H1 (cell line): ENCODE data around the gene HSDL2. TPM values are rescaled to one million over a fixed set of nuclear protein-coding genes. Genes with fewer than 3 reads are reported as not detected.

Source experiments
- CTCF ChIA-PET: fragments of 300-600 bp; sonication (Branson Sonifier 250); formaldehyde crosslinking; loops from one replicate; lab custom pipeline; 2021; ENCODE audit not compliant: partially characterized antibody; lab: Charles Lee
- POLR2A ChIA-PET: fragments of 300-600 bp; sonication (Branson Sonifier 250); formaldehyde crosslinking; loops from one replicate; lab custom pipeline; 2021; ENCODE audit warnings: inconsistent platforms; ENCODE audit not compliant: partially characterized antibody; lab: Charles Lee
- DNase-seq, 2 experiments: peaks; one replicate each; pipeline versions ENCODE4 v3.0.0 to v3.0.0-alpha.2; 2010 to 2022; ENCODE audit warnings: low spot score in 2 of 2, low read depth in 1 of 2, mixed read lengths in 1 of 2
- FAIRE-seq: peaks from 2 replicates; lab custom pipeline; 2011; peaks lifted over from hg19 to GRCh38; lab: Jason Lieb, UNC
- H2AFZ ChIP-seq: 2 replicates; pipeline ENCODE4 v1.8.1; 2012; ENCODE audit warnings: low read length, inconsistent platforms
- H2AK5ac ChIP-seq: 2 replicates; pipeline ENCODE4 v1.6.1; 2013; ENCODE audit warnings: low read depth, low read length
- H2BK120ac ChIP-seq: replicated peaks from 2 replicates; pipeline ENCODE3; 2013; ENCODE audit warnings: low read depth, low read length, inconsistent platforms
- H2BK12ac ChIP-seq: 2 replicates; pipeline ENCODE4 v1.6.1; 2013; ENCODE audit warnings: low read depth, low read length
- H2BK15ac ChIP-seq: 2 replicates; pipeline ENCODE4 v1.6.1; 2013; ENCODE audit warnings: low read length
- H2BK20ac ChIP-seq: 2 replicates; pipeline ENCODE4 v1.6.1; 2013; ENCODE audit warnings: low read length
- H2BK5ac ChIP-seq: 2 replicates; pipeline ENCODE4 v1.6.1; 2013; ENCODE audit warnings: low read depth, low read length
- H3K14ac ChIP-seq: 2 replicates; pipeline ENCODE4 v1.6.1; 2013; ENCODE audit warnings: inconsistent platforms; ENCODE audit not compliant: insufficient read length
- H3K18ac ChIP-seq: 2 replicates; pipeline ENCODE4 v1.6.1; 2013; ENCODE audit warnings: low read length; ENCODE audit errors: extremely low read depth
- H3K23ac ChIP-seq: 2 replicates; pipeline ENCODE4 v1.6.1; 2013; ENCODE audit warnings: inconsistent platforms; ENCODE audit not compliant: insufficient read length
- H3K23me2 ChIP-seq: 2 replicates; pipeline ENCODE4 v1.6.1; 2013; ENCODE audit warnings: low read depth, low read length
- H3K27ac ChIP-seq: 2 replicates; pipeline ENCODE4 v1.6.1; 2011; ENCODE audit warnings: low read depth, low read length, inconsistent platforms
- H3K27me3 ChIP-seq, 4 experiments: replicated peaks in 1 of 4; 1 replicate in 1 of 4; 2 replicates in 3 of 4; pipeline versions ENCODE4 v1.6.1 to v1.8.1; 2011 to 2013; ENCODE audit warnings: low read length in 3 of 4, mild to moderate bottlenecking in 3 of 4, inconsistent platforms in 2 of 4, mixed read lengths in 2 of 4, moderate library complexity in 1 of 4; ENCODE audit not compliant: control insufficient read depth in 3 of 4, insufficient read depth in 3 of 4; ENCODE audit errors: extremely low read depth in 1 of 4
- H3K36me3 ChIP-seq, 4 experiments: 2 replicates each; pipeline versions ENCODE4 v1.6.1 to v1.8.1; 2011 to 2013; ENCODE audit warnings: mild to moderate bottlenecking in 4 of 4, low read length in 3 of 4, moderate library complexity in 2 of 4, control low read depth in 1 of 4, inconsistent platforms in 1 of 4; ENCODE audit not compliant: insufficient read depth in 4 of 4, control insufficient read depth in 2 of 4
- H3K4ac ChIP-seq: replicated peaks from 2 replicates; pipeline ENCODE3; 2013; ENCODE audit warnings: low read length, low read depth, mixed read lengths, inconsistent platforms; ENCODE audit not compliant: insufficient read length
- H3K4me1 ChIP-seq, 4 experiments: replicated peaks in 1 of 4; 1 replicate in 1 of 4; 2 replicates in 3 of 4; pipeline versions ENCODE4 v1.6.1 to v1.8.1; 2011 to 2013; ENCODE audit warnings: low read length in 3 of 4, inconsistent platforms in 2 of 4, mixed read lengths in 1 of 4; ENCODE audit not compliant: insufficient read depth in 4 of 4, control insufficient read depth in 3 of 4
- H3K4me2 ChIP-seq, 2 experiments: 2 replicates each; pipeline versions ENCODE4 v1.6.1 to v1.8.1; 2011 to 2013; ENCODE audit warnings: low read depth in 2 of 2, low read length in 2 of 2, control low read depth in 1 of 2, inconsistent platforms in 1 of 2, mild to moderate bottlenecking in 1 of 2; ENCODE audit not compliant: insufficient read depth in 1 of 2
- H3K4me3 ChIP-seq, 4 experiments: fragments of 200-600, 300-600 bp in 1 of 4; sonication (generic), shearing (Covaris generic), sonication (Bioruptor Twin) in 1 of 4; 2 replicates each; pipeline versions ENCODE4 v1.5.1 to v1.8.1; 2011 to 2016; ENCODE audit warnings: low read length in 4 of 4, low read depth in 3 of 4, control low read depth in 2 of 4, inconsistent platforms in 2 of 4, mild to moderate bottlenecking in 2 of 4, mixed read lengths in 1 of 4, moderate library complexity in 1 of 4; ENCODE audit not compliant: insufficient read depth in 2 of 4; ENCODE audit errors: extremely low read depth in 1 of 4
- H3K56ac ChIP-seq: replicated peaks from 2 replicates; pipeline ENCODE3; 2013; ENCODE audit warnings: low read depth, mild to moderate bottlenecking, mixed read lengths, low read length, inconsistent platforms; ENCODE audit not compliant: insufficient read length
- H3K79me1 ChIP-seq: 2 replicates; pipeline ENCODE4 v1.6.1; 2013; ENCODE audit warnings: low read depth, low read length, control low read depth
- H3K79me2 ChIP-seq, 2 experiments: 2 replicates each; pipeline versions ENCODE4 v1.6.1 to v1.8.1; 2012 to 2013; ENCODE audit warnings: low read length in 2 of 2, mild to moderate bottlenecking in 2 of 2, inconsistent platforms in 1 of 2; ENCODE audit not compliant: insufficient read depth in 2 of 2, control insufficient read depth in 1 of 2
- H3K9ac ChIP-seq, 4 experiments: replicated peaks in 1 of 4; 1 replicate in 1 of 4; 2 replicates in 3 of 4; pipeline versions ENCODE4 v1.6.1 to v1.8.1; 2011 to 2013; ENCODE audit warnings: low read depth in 3 of 4, low read length in 3 of 4, control low read depth in 2 of 4, mild to moderate bottlenecking in 2 of 4, moderate library complexity in 2 of 4, inconsistent platforms in 1 of 4; ENCODE audit errors: extremely low read depth in 1 of 4
- H3K9me3 ChIP-seq, 2 experiments: 2 replicates each; pipeline versions ENCODE4 v1.6.1 to v1.8.1; 2012 to 2013; ENCODE audit warnings: mild to moderate bottlenecking in 2 of 2, moderate library complexity in 2 of 2, control low read depth in 1 of 2, inconsistent platforms in 1 of 2, low read depth in 1 of 2, low read length in 1 of 2, mixed read lengths in 1 of 2; ENCODE audit not compliant: insufficient read depth in 2 of 2
- H4K20me1 ChIP-seq, 2 experiments: replicated peaks in 1 of 2; 2 replicates each; pipeline versions ENCODE3 to v1.8.1; 2011 to 2013; ENCODE audit warnings: inconsistent platforms in 2 of 2, low read length in 2 of 2, mild to moderate bottlenecking in 1 of 2; ENCODE audit not compliant: insufficient read depth in 2 of 2, control insufficient read depth in 1 of 2
- H4K5ac ChIP-seq: 2 replicates; pipeline ENCODE4 v1.6.1; 2013; ENCODE audit warnings: low read length, low read depth, mixed read lengths, inconsistent platforms; ENCODE audit not compliant: insufficient read length
- H4K8ac ChIP-seq: 2 replicates; pipeline ENCODE4 v1.8.0; 2013; ENCODE audit warnings: mild to moderate bottlenecking, moderate library complexity, low read length, inconsistent platforms; ENCODE audit not compliant: insufficient read depth; ENCODE audit errors: extremely low read depth
- H4K91ac ChIP-seq: replicated peaks from 2 replicates; pipeline ENCODE3; 2013; ENCODE audit warnings: low read length, mixed read lengths, inconsistent platforms; ENCODE audit not compliant: insufficient read length
- CHD1 ChIP-seq: IDR thresholded peaks from 2 replicates; pipeline ENCODE4 v1.6.1; 2012; ENCODE audit warnings: low read depth, low read length, improper control_type of control experiment
- SUZ12 ChIP-seq: fragments of 200-600 bp; sonication (generic); IDR thresholded peaks from 2 replicates; pipeline ENCODE4 v1.6.1; 2012; ENCODE audit warnings: mild to moderate bottlenecking, inconsistent platforms, low read length, moderate library complexity, mixed read lengths
- WGBS, 2 experiments: shearing (Covaris generic) in 1 of 2; methylation state at CpG; one replicate each; pipeline versions ENCODE4 v1.1.6 to v1.1.7; 2013 to 2015; ENCODE audit warnings: low lambda C conversion rate in 2 of 2, mixed read lengths in 2 of 2, inconsistent platforms in 1 of 2, low coverage in 1 of 2, missing lambda C conversion rate in 1 of 2; ENCODE audit not compliant: insufficient replicate concordance in 2 of 2, insufficient coverage in 1 of 2, insufficient read length in 1 of 2; ENCODE audit errors: extremely low coverage in 1 of 2, missing lambda C conversion rate in 1 of 2; 5-methylcytosine and 5-hydroxymethylcytosine counted together
- polyA plus RNA-seq, 7 experiments: library from polyadenylated mRNA; depleted of rRNA in 3 of 7; stranded (reverse) in 5 of 7; unstranded in 2 of 7; fragments of >200 nt in 5 of 7; fragments of 200-250 nt in 2 of 7; gene quantifications; 1 replicate in 5 of 7; 2 replicates in 1 of 7; 4 replicates in 1 of 7; pipeline versions ENCODE4 v1.2.1 to v1.2.3, GENCODE V29; 2011 to 2013; ENCODE audit warnings: missing spikeins in 2 of 7, mixed read lengths in 2 of 7
- total RNA-seq: library from RNA; stranded (reverse); fragmentation: NEBNext Ultra II Directional; extraction: Animal tissue kit (Norgen Biotek cat#: 25700); gene quantifications from 2 replicates; pipeline ENCODE4 v1.2.1, GENCODE V29; 2021

HSDL2 gene
- total and polyA plus RNA-seq, 2 of the 8 experiments (the other 6 are each of a cell fraction or from before 2014, with no cell fraction given), result 6.6 to 15.4 TPM

- TF ChIP-seq SUZ12 (no peak), CHD1 (no peak)
- Histone ChIP-seq H3K79me2 (peaks cover 13 to 95% of the 10 kb centered on the region in 2 experiments; a peak in 3 of 4 replicates), H2BK20ac (no peak overlapping the region), H3K27ac (no peak overlapping the region), H2AFZ (no peak overlapping the region), H3K4me3 (no peak overlapping the region), H4K5ac (no peak overlapping the region), H3K4me1 (peaks cover 0 to 6% (median 1%) of the 10 kb centered on the region in 4 experiments; a peak in 4 of 7 replicates), H3K18ac (no peak overlapping the region), H3K36me3 (no peaks in the 10 kb centered on the region), H3K4ac (no peak overlapping the region), H4K91ac (no peak overlapping the region), H3K9ac (no peak overlapping the region), H2BK12ac (no peak overlapping the region), H3K23ac (no peak overlapping the region), H2BK5ac (no peak overlapping the region), H2AK5ac (no peak overlapping the region), H2BK120ac (no peak overlapping the region), H4K20me1 (peaks cover 0 to 6% of the 10 kb centered on the region in 2 experiments), H4K8ac (no peak overlapping the region), H3K4me2 (no peak overlapping the region), H3K79me1 (peaks cover 11% of the 10 kb centered on the region), H3K14ac (no peak overlapping the region), H3K23me2 (no peaks in the 10 kb centered on the region), H3K9me3 (no peaks in the 10 kb centered on the region), H3K27me3 (no peaks in the 10 kb centered on the region), H3K56ac (no peak overlapping the region), H2BK15ac (no peak overlapping the region)
- ChIA-PET POLR2A (interaction anchor here (1.1 kb wide), 1 partner anchor 11 kb away, joined by 4 read pairs; no protein-coding TSS in a partner anchor), CTCF (interaction anchor here (1.1 to 1.9 kb wide), 3 partner anchors 13 to 21 kb away, joined by 3 to 4 read pairs (median 4); no protein-coding TSS in a partner anchor)
- 85% methylated on average over 2 of the region's 2 CpGs; no CpG with 5 or more reads in 1 of the 2 experiments for WGBS, 2 experiments
- DNase-seq (no peak), FAIRE-seq (no peak)
Observed at GRCh38 chr9:112506571-112506970, 126.7 kb downstream of the HSDL2 start.
